ENCODE measurements around the gene GDI1.

Gene GDI1

DNA sequence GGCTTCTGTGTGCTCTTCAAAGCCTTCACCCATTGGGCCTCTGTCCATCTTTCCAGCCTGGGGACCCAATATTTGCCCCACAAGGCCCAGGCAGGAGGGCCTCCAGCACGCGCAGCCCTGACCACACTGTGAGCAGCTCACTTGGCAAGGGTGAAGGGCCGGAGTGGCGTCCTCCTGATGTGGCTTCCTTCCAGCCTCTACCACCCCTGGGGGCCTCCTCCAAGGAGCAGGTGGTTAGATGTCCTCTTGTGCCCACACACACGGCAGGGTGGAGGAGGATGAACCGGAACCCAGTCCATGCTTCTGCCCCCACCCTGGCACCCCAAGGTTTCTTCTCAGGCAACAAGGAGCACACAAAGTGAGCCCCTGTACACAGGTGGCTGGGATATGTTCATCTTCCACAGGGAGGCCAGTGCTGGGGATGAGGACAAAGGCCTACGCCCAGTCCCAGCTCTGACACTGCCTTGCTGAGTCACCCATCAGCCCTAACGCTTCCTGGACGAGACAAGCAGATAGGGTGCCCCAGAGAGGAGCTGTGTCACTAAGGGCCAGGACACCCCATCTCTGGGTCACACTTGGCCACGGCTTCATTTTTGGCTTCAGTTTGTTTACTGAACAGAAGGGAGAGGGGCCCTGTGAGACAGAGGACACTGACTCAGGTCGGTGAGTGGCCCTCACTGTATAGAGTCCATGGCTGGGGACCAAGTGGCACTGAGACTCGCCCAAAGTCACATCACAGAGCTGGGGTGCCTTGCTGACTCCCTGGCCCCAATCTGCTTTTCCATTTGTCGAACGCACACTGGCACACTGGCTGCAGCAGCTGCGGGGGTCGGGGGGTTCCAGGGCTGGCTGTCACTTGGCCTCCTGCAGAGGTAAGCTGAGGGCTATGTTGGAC is 47.5 kb downstream of the GDI1 start:
- no peak for DNase-seq

DNA sequence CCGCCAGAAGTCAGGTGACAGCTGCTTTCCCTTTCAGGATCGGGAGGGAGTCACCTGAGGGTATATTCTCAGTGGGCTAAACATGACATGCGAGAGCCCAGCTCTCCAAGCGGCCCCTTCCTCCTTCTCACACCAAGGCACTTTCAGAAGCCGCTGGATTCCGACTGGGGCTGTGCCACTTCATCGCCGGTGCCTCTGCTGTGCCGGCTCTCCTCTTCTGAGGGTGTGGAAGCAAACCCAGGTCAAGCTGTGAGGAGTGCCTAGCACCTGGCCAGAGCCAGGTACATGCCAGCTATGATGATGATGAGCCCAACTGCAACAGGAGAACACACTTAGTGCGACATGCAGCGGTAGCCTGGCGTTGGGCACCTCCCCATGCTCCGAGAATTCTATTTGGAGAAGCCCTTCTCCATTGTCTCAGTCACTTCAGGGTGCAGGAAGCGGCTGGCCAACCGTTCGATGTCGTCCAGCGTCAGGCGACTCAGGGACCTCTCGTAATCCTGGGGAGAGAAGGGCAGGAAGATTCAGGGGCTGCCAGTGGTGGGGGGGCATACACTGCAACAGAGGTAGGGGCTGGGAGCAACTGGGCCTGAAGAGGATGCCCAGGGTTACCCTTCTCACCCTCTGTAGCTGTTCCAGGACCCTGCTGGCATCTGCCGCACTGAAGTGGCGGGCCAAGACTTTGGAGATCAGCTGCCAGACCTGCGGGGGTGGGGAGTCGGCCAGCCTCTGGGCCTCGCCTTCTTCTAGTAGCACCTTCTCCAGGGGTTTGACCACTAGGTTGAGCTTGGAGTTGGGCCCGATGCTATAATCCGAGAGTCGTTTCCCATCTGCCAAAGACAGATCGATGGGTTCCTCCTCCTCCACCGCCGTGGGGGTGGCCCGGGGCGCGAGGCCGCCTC is 48.4 kb downstream of the GDI1 start:
- DNase-seq: no peak

DNA sequence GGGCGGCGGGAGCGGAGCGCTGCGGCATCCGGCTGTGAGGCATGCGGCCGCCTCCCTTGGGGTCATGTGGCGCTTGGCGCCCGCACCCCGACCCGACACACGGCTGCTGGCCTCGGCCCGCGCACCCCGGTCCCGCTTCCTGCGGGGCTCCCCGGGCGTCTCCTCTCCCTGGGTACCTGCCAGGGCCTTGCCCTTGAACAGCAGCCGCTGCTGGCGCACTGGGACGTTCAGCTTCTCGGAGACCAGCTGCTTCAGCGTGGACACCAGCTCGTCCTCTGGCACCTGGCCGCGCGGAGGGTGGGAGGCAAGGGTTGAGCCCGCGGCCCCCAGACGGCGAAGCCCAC is 49.1 kb downstream of the GDI1 start:
- peak; percentile 13 for DNase-seq

DNA sequence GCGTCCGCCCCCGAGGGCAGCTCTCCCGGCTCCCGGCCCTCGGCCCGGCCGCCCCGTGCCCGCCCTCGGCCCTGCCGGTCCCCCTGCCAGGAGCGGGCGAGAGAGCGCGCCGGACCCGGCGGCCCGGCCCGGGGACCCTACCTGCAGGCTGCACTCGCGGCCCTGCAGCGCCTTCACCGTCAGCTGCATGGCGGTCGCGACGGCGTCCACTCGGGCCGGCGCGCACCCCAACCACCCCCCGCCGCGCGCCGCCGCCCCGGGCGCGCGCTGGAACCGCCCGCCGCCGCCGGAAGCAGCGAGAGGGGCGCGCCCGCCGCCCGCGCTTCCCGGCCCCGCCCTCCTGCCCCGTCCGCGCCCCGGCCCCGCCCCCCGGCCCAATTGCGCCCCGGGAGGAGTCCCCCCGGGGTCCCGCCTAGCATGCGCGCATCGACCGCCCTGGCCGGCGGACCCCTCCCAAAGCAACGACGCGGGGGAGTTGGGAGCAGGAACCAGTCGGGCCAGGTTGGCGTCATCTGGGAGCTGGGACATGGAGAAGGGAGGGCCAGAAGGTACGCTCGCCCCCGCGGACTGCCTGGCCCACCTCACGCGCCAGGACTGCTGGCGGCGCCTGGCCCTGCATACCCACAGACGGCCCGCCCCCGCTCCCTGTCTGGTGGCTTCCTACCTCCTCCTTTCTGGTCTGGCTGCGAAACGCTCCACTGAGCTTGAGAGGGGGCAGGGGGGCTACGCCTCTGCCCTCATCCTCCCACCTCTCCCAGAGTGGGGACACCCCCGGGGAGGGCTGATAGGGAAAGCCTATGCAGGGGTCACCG is 49.6 kb downstream of the GDI1 start, which contains the start of gene UBL4A:
Gene UBL4A (minus strand): TSS at position 220 of the 812 bp plus-strand sequence. CDS start 31 bp downstream, at position 189.
- DNase-seq: peak; percentile 39

DNA sequence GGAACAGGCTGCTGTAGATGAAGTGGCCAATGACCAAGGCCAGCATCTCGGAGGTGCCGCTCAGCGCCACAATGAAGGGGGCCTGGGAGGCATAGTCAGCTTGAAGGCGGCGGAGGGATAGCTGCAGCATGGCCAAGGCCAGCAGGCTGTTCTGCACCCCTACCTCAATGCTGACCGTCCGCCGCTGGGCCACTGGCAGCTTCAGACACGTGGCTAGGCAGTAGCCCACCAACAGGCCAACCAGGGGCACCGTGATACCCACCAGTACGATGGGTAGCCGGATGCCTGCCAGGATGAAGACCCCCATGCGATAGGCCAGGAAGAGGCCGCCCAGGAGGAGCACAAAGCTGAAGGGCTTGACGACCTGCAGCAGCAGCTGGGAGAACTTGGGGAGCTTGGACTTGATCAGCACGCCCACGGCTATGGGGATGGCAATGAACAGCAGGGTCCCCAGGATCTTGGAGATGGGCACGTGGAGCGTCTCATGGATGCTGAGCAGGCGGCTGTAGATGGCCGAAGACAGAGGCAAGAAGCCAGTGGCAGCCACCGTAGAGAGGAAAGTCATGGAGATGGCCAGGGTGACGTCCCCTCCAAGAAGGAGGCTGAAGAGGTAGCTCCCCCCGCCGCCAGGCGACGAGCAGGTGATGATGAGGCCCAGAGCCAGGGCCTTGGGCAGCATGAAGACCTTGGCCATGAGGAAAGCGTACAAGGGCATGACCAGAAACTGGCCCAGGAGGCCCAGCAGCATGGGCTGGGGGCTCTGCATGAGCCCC is 50.8 kb downstream of the GDI1 start:
- no peak for DNase-seq

DNA sequence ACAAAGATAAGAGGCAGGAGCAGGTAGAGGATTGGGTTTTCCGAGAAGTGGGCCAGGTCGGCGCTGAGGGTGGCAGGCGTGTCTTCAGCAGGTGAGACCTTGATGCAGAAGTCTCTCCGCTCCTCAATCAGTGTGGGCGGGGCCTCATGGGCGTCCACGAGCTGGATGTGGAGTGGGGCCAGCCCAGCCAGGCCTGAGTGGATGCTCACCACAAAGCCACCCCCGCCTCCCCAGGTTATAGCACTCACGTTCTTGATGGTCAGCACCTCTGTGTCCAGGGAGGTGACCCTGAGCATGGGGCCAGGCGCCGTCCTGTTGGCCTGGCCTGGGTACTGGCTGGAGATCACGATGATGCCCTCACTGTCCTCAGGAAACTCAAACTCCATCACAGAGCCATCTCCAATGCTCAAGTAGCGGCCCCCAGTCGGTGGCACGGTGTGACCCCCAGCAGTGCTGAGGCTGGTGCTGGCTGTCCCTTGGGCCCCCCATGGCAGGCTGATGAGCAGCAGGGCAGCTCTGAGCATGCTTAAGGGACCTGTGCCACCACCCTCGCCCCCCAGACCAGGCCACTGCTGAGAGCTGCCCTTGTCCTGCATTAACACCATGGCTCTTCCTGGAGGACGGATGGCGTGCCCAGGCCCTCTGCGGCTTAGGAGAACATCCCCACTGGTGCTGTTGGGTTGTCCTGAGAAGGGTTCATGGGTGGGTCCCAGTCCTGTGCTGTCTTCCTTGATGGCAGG is 51.6 kb downstream of the GDI1 start:
- DNase-seq: no peak

DNA sequence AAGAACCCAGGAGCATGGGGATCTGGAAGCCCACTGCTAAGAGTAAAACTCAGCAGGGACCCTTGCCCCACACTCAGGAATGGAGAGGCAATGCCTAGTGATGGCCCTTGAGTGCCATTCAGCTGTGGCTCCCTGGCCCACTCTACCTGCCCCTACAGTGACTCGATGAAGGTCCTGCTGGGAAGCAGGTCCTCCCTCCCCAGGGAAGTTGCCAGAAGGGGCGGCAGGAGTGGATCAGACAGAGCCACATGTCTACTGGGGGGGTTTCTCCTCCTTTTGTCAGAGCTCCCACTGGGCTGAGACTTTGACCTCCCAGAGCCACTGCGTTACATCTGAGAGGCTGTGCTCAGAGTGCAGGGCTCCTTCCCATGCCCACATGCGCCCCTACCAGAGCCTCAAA is 52.2 kb downstream of the GDI1 start:
- no peak for DNase-seq

DNA sequence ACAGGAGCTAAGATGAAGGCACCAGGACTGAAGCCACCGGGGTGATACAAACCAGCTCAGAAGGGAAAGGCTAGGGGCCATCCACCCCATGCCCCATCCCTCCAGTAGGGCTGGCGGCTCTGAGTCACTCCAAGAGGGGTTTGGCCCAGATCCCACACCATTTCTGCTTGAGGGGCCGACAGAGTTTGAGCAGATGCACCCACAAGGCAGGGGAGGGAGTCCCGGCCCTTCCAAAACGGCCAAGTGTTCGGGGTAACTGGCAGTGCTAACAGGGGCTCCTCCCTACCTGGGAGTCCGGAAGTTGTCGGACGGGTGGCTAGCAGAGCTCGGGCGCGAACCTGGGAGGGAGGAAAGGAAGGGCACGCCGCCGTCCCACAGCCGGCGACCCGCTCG is 53.1 kb downstream of the GDI1 start:
- DNase-seq: no peak

DNA sequence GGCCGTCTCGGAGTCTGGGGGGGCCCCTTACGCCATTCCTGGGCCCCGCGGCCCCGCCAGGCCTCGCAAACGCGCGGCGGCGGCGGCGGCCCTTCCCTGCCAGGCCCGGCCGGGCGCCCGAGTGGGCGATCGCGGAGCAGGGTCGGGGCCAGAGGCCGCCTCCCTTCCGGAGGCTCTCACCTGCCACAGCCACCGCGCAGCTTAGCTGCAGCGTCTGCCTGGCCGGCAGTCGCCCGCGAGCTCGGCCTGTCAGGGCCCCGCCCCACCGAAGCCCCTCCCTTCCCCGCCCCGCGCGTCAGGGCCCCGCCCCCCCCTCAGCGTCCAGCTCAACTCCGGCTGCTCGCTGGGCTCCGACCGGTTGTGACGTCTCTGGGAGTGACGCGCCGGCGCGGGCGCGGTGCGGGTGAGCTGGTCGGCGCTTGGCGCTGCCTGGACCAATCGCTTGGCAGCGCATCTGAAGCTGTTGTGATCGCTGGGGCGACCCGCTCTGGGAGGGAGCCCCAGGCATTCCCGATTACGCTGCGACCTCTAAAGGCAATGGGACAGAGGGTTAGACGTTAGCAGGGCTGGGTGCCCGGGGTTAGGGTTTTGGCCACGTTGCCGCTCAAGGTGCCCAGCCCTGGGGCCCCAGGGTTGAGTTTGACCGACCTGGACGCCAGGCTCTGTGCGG is 53.6 kb downstream of the GDI1 start, which contains the start of gene SLC10A3:
Gene SLC10A3 (minus strand): TSS at position 216 of the 670 bp plus-strand sequence. CDS start 1,689 bp downstream, outside the sequence.
- DNase-seq: peak; percentile 80
